Activated naive CD8-positive, alpha-beta T cell treated with anti-CD3 and anti-CD28 coated beads for 36 hours (primary cell): Measurements from ENCODE around the gene CRCP. TPM values are rescaled to one million over a fixed set of nuclear protein-coding genes. Genes with fewer than 3 reads are reported as not detected.
"Not testable (repeated sequence)": the region's sequence is repeated elsewhere in the genome, so short reads cannot be mapped to it uniquely, and the experiment has no call there.

ENCODE experiments used
- DNase-seq: peaks from one replicate; pipeline ENCODE4 v3.0.0; 2021
- H3K27ac Mint-ChIP-seq: one replicate; pipeline ENCODE4 v1.8.0; 2022; ENCODE audit warnings: mild to moderate bottlenecking, moderate library complexity, mixed read lengths
- H3K27me3 Mint-ChIP-seq: one replicate; pipeline ENCODE4 v1.8.0; 2022; ENCODE audit warnings: mild to moderate bottlenecking, mixed read lengths
- H3K36me3 Mint-ChIP-seq: one replicate; pipeline ENCODE4 v1.8.0; 2021; ENCODE audit warnings: mild to moderate bottlenecking, mixed read lengths
- H3K4me1 Mint-ChIP-seq: one replicate; pipeline ENCODE4 v1.8.0; 2021; ENCODE audit warnings: mixed read lengths
- H3K4me3 Mint-ChIP-seq: one replicate; pipeline ENCODE4 v1.8.0; 2022; ENCODE audit warnings: mild to moderate bottlenecking, moderate library complexity, mixed read lengths
- H3K9me3 Mint-ChIP-seq: one replicate; pipeline ENCODE4 v1.8.0; 2022; ENCODE audit warnings: mixed read lengths
- total RNA-seq, 2 experiments: library from RNA; stranded (reverse); gene quantifications; one replicate each; pipeline ENCODE4 v1.2.3, GENCODE V29; 2021

The CRCP gene
- total RNA-seq, 2 experiments from 2014 or later: 33.8 to 34.8 TPM

- H3K27ac Mint-ChIP-seq: not testable (repeated sequence)
These were observed 12.5 kb downstream of the CRCP start for GRCh38 chr7:66127172-66127571.

GRCh38 chr7:66138994-66139752 lies 24.5 kb downstream of the CRCP start:
- H3K27me3 Mint-ChIP-seq: no peaks in the 10 kb centered on the region
- no peaks in the 10 kb centered on the region for H3K9me3 Mint-ChIP-seq
- peaks cover 29% of the 10 kb centered on the region for H3K36me3 Mint-ChIP-seq
- no peak overlapping the region for H3K4me3 Mint-ChIP-seq
- H3K27ac Mint-ChIP-seq: no peak overlapping the region
- H3K4me1 Mint-ChIP-seq: no peaks in the 10 kb centered on the region
- DNase-seq: no peak

More at GRCh38 chr7:66127172-66127571, 12.5 kb downstream of the CRCP start:
- H3K4me1 Mint-ChIP-seq: peaks cover 26% of the 10 kb centered on the region
- not testable (repeated sequence) for H3K9me3 Mint-ChIP-seq, DNase-seq, H3K27me3 Mint-ChIP-seq, H3K4me3 Mint-ChIP-seq
- peaks cover 13% of the 10 kb centered on the region for H3K36me3 Mint-ChIP-seq

GRCh38 chr7:66140924-66141323 lies 26.3 kb downstream of the CRCP start:
- Mint-ChIP-seq H3K4me1 (no peaks in the 10 kb centered on the region), H3K4me3 (no peak overlapping the region), H3K36me3 (peaks cover 36% of the 10 kb centered on the region), H3K27ac (no peak overlapping the region), H3K9me3 (no peaks in the 10 kb centered on the region), H3K27me3 (no peaks in the 10 kb centered on the region)
- no peak for DNase-seq

GRCh38 chr7:66142334-66142733 lies 27.7 kb downstream of the CRCP start:
- peaks cover 46% of the 10 kb centered on the region for H3K36me3 Mint-ChIP-seq
- DNase-seq: no peak
- no peak overlapping the region for H3K4me3 Mint-ChIP-seq
- H3K9me3 Mint-ChIP-seq: no peaks in the 10 kb centered on the region
- no peaks in the 10 kb centered on the region for H3K27me3 Mint-ChIP-seq
- H3K4me1 Mint-ChIP-seq: no peaks in the 10 kb centered on the region
- H3K27ac Mint-ChIP-seq: no peak overlapping the region

- Mint-ChIP-seq H3K27me3 (no peaks in the 10 kb centered on the region), H3K36me3 (peaks cover 46% of the 10 kb centered on the region), H3K4me1 (peaks cover under 1% of the 10 kb centered on the region), H3K27ac (no peak overlapping the region), H3K9me3 (no peaks in the 10 kb centered on the region), H3K4me3 (no peak overlapping the region)
- no peak for DNase-seq
These were observed 28.3 kb downstream of the CRCP start for GRCh38 chr7:66142996-66143395.

GRCh38 chr7:66143876-66144332 lies 29.3 kb downstream of the CRCP start:
- peaks cover 52% of the 10 kb centered on the region for H3K36me3 Mint-ChIP-seq
- no peak overlapping the region for H3K27ac Mint-ChIP-seq
- no peaks in the 10 kb centered on the region for H3K9me3 Mint-ChIP-seq
- no peak for DNase-seq
- H3K27me3 Mint-ChIP-seq: no peaks in the 10 kb centered on the region
- no peak overlapping the region for H3K4me3 Mint-ChIP-seq
- peaks cover 10% of the 10 kb centered on the region for H3K4me1 Mint-ChIP-seq

- H3K9me3 Mint-ChIP-seq: no peaks in the 10 kb centered on the region
- peaks cover 45% of the 10 kb centered on the region for H3K36me3 Mint-ChIP-seq
- H3K4me1 Mint-ChIP-seq: peaks cover 16% of the 10 kb centered on the region
- no peaks in the 10 kb centered on the region for H3K27me3 Mint-ChIP-seq
- DNase-seq: no peak
- no peak overlapping the region for H3K27ac Mint-ChIP-seq
- no peak overlapping the region for H3K4me3 Mint-ChIP-seq
These were observed 30.9 kb downstream of the CRCP start for GRCh38 chr7:66145400-66146104.

- H3K4me1 Mint-ChIP-seq: peaks cover 16% of the 10 kb centered on the region
- no peaks in the 10 kb centered on the region for H3K9me3 Mint-ChIP-seq
- H3K36me3 Mint-ChIP-seq: peaks cover 44% of the 10 kb centered on the region
- no peak overlapping the region for H3K4me3 Mint-ChIP-seq
- H3K27me3 Mint-ChIP-seq: no peaks in the 10 kb centered on the region
- no peak overlapping the region for H3K27ac Mint-ChIP-seq
- no peak for DNase-seq
These were observed 32.1 kb downstream of the CRCP start for GRCh38 chr7:66146701-66147100.

- H3K4me3 Mint-ChIP-seq, H3K27me3 Mint-ChIP-seq, H3K9me3 Mint-ChIP-seq, H3K27ac Mint-ChIP-seq, DNase-seq: not testable (repeated sequence)
- peaks cover 48% of the 10 kb centered on the region for H3K36me3 Mint-ChIP-seq
- H3K4me1 Mint-ChIP-seq: peaks cover 16% of the 10 kb centered on the region
These were observed 33.0 kb downstream of the CRCP start for GRCh38 chr7:66147657-66148056.

GRCh38 chr7:66150471-66150870 lies 35.8 kb downstream of the CRCP start:
- H3K36me3 Mint-ChIP-seq: peaks cover 54% of the 10 kb centered on the region
- no peak for DNase-seq
- no peak overlapping the region for H3K4me3 Mint-ChIP-seq
- H3K27me3 Mint-ChIP-seq: no peaks in the 10 kb centered on the region
- H3K9me3 Mint-ChIP-seq: no peaks in the 10 kb centered on the region
- H3K4me1 Mint-ChIP-seq: peaks cover 16% of the 10 kb centered on the region
- peak overlapping the region; percentile 44 for H3K27ac Mint-ChIP-seq

- no peak for DNase-seq
- Mint-ChIP-seq H3K36me3 (peaks cover 51% of the 10 kb centered on the region), H3K27me3 (no peaks in the 10 kb centered on the region), H3K4me3 (no peak overlapping the region), H3K27ac (no peak overlapping the region), H3K4me1 (peaks cover 16% of the 10 kb centered on the region), H3K9me3 (peaks cover 2% of the 10 kb centered on the region)
These were observed 37.9 kb downstream of the CRCP start for GRCh38 chr7:66152371-66153191.

- Mint-ChIP-seq H3K27me3 (no peaks in the 10 kb centered on the region), H3K27ac (no peak overlapping the region), H3K36me3 (peaks cover 57% of the 10 kb centered on the region), H3K4me1 (peaks cover 8% of the 10 kb centered on the region), H3K4me3 (no peak overlapping the region), H3K9me3 (peaks cover 8% of the 10 kb centered on the region)
- DNase-seq: no peak
These were observed 39.0 kb downstream of the CRCP start for GRCh38 chr7:66153691-66154090.

GRCh38 chr7:66156035-66156434 lies 41.4 kb downstream of the CRCP start:
- not testable (repeated sequence) for H3K9me3 Mint-ChIP-seq, H3K4me3 Mint-ChIP-seq, DNase-seq, H3K27me3 Mint-ChIP-seq, H3K4me1 Mint-ChIP-seq, H3K27ac Mint-ChIP-seq
- peaks cover 62% of the 10 kb centered on the region for H3K36me3 Mint-ChIP-seq

GRCh38 chr7:66157060-66157459 lies 42.4 kb downstream of the CRCP start:
- Mint-ChIP-seq H3K27ac (no peak overlapping the region), H3K4me1 (no peaks in the 10 kb centered on the region), H3K36me3 (peaks cover 60% of the 10 kb centered on the region), H3K9me3 (peaks cover 8% of the 10 kb centered on the region), H3K4me3 (no peak overlapping the region), H3K27me3 (no peaks in the 10 kb centered on the region)
- no peak for DNase-seq

GRCh38 chr7:66162622-66163021 lies 48.0 kb downstream of the CRCP start:
- Mint-ChIP-seq H3K27ac (no peak overlapping the region), H3K9me3 (peaks cover 6% of the 10 kb centered on the region), H3K4me3 (no peak overlapping the region), H3K27me3 (no peaks in the 10 kb centered on the region), H3K36me3 (peaks cover 22% of the 10 kb centered on the region), H3K4me1 (no peaks in the 10 kb centered on the region)
- no peak for DNase-seq
